Esophagus (tissue), 2 donors: ENCODE measurements around the gene KCNK3. TPM values are rescaled to one million over a fixed set of nuclear protein-coding genes. Genes with fewer than 3 reads are reported as not detected.
"Not testable (repeated sequence)": the region's sequence is repeated elsewhere in the genome, so short reads cannot be mapped to it uniquely, and the experiment has no call there.

Source experiments
- H3K27ac ChIP-seq, 2 donors: one replicate each; pipeline ENCODE4 v1.5.1; 2013; ENCODE audit warnings: low read depth in 2 of 2, mild to moderate bottlenecking in 2 of 2, inconsistent platforms in 1 of 2, low read length in 1 of 2, moderate library complexity in 1 of 2
- H3K27me3 ChIP-seq, 2 donors: one replicate each; pipeline ENCODE4 v1.6.1; 2013; ENCODE audit warnings: low read length in 2 of 2, control low read depth in 1 of 2, mild to moderate bottlenecking in 1 of 2; ENCODE audit not compliant: insufficient read depth in 2 of 2, control insufficient read depth in 1 of 2
- H3K36me3 ChIP-seq, 2 donors: one replicate each; pipeline ENCODE4 v1.6.1; 2013; ENCODE audit warnings: low read length in 1 of 2; ENCODE audit not compliant: control insufficient read depth in 2 of 2, insufficient read depth in 2 of 2
- H3K4me1 ChIP-seq, 2 donors: one replicate each; pipeline ENCODE4 v1.6.1; 2013; ENCODE audit warnings: low read length in 1 of 2; ENCODE audit not compliant: control insufficient read depth in 2 of 2, insufficient read depth in 2 of 2
- H3K4me3 ChIP-seq, 2 donors: one replicate each; pipeline ENCODE4 v1.5.1; 2013; ENCODE audit warnings: low read length in 2 of 2, mild to moderate bottlenecking in 2 of 2, low read depth in 1 of 2, moderate library complexity in 1 of 2
- H3K9me3 ChIP-seq, 2 donors: one replicate each; pipeline ENCODE4 v1.6.1; 2013; ENCODE audit warnings: mild to moderate bottlenecking in 2 of 2, low read depth in 1 of 2, low read length in 1 of 2, moderate library complexity in 1 of 2; ENCODE audit not compliant: control insufficient read depth in 2 of 2, insufficient read depth in 1 of 2
- WGBS, 2 donors: extraction: QIAGEN DNeasy Blood & Tissue Kit; methylation state at CpG; one replicate each; pipeline ENCODE4 v1.1.7; 2013; 5-methylcytosine and 5-hydroxymethylcytosine counted together
- polyA plus RNA-seq, 2 donors: library from polyadenylated mRNA; stranded (reverse); fragments of 200-250 nt; gene quantifications; one replicate each; pipeline ENCODE4 v1.2.3, GENCODE V29; 2013
- donor health status: healthy with polysubstance abuse.
- donor health status: Bipolar disorder and iron deficiency.

The KCNK3 gene
- polyA plus RNA-seq, 2 donors: 0.16 to 0.76 TPM

DNA sequence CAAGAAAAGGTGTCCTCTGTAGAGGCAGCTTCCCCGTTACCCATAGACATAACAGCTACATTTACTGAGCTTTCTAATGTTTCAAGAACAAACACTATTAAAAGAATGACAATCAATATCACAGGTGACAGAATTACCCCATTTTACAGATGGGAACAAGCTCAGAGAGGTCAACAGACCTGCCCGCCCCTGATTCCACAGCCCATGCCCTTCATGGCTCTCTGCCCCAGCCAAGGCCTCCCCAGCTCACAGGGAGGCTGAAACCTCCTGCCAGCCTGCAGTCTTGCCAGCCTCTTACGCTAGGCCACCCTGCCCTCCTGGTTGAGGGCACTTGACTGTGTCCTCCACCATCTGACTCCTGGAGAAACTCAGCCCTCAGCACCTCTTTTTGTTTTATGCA is 52.4 kb downstream of the KCNK3 start:
- 85 to 89% methylated on average over 3 of the region's 3 CpGs for WGBS, 2 donors
- Histone ChIP-seq H3K27ac (no peak overlapping the region), H3K4me1 (no peaks in the 10 kb centered on the region), H3K27me3 (no peaks in the 10 kb centered on the region), H3K36me3 (no peaks in the 10 kb centered on the region), H3K9me3 (no peaks in the 10 kb centered on the region), H3K4me3 (no peak overlapping the region)

DNA sequence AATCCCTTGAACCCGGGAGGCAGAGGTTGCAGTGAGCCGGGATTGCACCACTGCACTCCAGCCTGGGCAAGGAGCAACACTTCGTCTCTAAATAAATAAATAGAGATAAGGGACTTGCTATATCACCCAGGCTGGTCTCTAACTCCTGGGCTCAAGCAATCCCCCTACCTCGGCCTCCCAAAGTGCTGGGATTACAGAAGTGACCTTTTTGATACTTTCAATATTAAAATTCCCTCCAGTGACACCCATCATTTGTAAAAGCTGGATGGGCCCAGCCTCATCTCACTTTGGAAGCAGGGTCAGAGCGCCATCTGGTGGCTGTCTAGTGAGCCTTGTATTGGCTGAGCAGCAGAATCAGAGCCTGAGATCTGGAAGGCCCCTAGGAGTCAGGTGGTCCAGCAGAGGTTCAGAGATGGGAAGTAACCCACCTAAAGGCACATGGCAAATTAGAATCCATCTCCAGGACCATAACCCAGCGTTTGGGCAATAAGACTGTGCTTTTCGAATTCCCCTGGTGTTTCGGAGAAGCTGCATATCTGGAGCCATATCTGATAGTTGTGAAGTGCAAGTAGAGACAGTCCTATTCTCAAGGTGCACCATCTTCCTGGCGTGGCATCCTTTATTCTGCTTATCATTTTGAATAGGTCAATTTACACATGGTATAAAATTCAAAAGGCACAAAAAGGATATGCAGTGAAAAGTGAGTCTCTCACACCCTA is 53.2 kb downstream of the KCNK3 start:
- WGBS, 2 donors: 27 to 32% methylated on average over 9 of the region's 9 CpGs
- H3K27me3 ChIP-seq: no peaks in the 10 kb centered on the region
- no peaks in the 10 kb centered on the region for H3K9me3 ChIP-seq
- no peaks in the 10 kb centered on the region for H3K36me3 ChIP-seq
- no peaks in the 10 kb centered on the region for H3K4me1 ChIP-seq
- H3K4me3 ChIP-seq: no peak overlapping the region
- H3K27ac ChIP-seq: no peak overlapping the region

DNA sequence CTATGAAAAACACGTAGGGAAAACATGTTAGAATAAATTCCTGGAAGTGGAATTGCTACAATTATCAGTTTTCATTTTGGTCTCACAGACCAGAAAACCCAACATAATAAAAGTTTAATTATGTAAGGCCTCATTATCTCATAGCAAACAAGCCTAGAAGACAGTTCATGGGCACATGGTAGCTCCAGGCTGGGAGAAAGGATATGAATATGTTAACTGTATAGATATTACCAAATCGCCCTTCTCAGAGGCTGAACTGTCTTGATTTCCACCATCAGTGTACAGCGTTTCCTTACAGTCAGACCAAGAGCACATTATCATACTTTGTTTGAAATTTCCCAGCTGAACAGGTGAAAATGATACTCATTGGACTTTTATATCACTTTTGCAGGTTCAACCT is 54.4 kb downstream of the KCNK3 start:
- peaks cover 0 to 3% of the 10 kb centered on the region in 2 donors for H3K9me3 ChIP-seq
- no peak overlapping the region for H3K4me3 ChIP-seq

DNA sequence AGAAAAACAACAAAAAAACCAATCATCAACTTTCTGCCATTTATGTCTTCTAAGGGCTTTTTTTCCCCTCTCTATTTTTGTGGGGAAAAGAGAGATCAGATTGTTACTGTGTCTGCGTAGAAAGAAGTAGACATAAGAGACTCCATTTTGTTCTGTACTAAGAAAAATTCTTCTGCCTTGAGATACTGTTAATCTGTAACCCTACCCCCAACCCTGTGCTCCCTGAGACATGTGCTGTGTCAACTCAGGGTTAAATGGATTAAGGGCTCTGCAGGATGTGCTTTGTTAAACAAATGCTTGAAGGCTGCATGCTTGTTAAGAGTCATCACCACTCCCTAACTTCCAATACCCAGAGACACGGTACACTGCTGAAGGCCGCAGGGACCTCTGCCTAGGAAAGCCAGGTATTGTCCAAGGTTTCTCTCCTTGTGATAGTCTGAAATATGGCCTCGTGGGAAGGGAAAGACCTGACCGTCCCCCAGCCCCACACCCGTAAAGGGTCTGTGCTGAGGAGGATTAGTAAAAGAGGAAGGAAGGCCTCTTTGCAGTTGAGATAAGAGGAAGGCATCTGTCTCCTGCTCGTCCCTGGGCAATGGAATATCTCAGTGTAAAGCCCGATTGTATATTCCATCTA is 57.4 kb downstream of the KCNK3 start:
- not testable (repeated sequence) for H3K4me1 ChIP-seq, H3K4me3 ChIP-seq, H3K36me3 ChIP-seq, H3K27me3 ChIP-seq, H3K9me3 ChIP-seq, H3K27ac ChIP-seq
- 49 to 53% methylated on average over 8 of the region's 8 CpGs for WGBS, 2 donors

More for the DNA sequence above, 54.4 kb downstream of the KCNK3 start:
- no peaks in the 10 kb centered on the region for H3K36me3 ChIP-seq
- 74 to 77% methylated on average over 3 of the region's 3 CpGs for WGBS, 2 donors
- H3K4me1 ChIP-seq: no peaks in the 10 kb centered on the region
- no peaks in the 10 kb centered on the region for H3K27me3 ChIP-seq
- no peak overlapping the region for H3K27ac ChIP-seq

DNA sequence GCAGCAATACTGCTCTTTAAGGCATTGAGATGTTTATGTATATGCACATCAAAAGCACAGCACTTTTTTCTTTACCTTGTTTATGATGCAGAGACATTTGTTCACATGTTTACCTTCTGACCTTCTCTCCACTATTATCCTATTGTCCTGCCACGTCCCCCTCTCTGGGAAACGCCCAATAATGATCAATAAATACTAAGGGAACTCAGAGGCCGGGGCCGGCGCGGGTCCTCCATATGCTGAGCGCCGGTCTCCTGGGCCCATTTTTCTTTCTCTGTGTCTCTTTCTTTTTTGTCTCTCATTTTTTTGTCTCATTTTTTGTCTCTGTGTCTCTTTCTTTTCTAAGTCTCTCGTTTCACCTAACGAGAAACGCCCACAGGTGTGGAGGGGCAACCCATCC is 57.9 kb downstream of the KCNK3 start:
- not testable (repeated sequence) for H3K36me3 ChIP-seq, H3K27ac ChIP-seq
- 89% methylated on average over 11 of the region's 11 CpGs for WGBS, 2 donors

DNA sequence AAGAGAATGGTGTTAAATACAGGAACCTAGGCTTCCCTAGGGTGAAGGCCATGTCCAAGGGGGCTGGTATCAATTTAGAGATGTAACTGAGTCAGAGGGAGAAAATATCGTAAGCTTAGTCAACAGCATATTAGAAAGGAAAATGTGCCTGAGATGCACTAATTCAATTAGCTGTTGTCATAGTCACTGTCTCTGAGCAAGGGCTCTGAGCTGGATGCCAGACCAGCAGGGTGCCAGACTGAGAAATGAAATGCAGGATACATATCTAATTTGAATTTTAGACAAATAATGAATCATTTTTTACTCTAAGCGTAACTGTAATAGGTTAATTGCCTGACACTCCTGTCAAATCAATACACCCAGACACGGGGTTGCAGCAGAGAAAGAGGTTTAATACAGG is 60.1 kb downstream of the KCNK3 start:
- Histone ChIP-seq H3K9me3 (peaks cover 0 to 3% of the 10 kb centered on the region in 2 donors), H3K36me3 (no peaks in the 10 kb centered on the region), H3K4me3 (no peak overlapping the region), H3K27me3 (no peaks in the 10 kb centered on the region), H3K27ac (no peak overlapping the region), H3K4me1 (no peaks in the 10 kb centered on the region)
- 82 to 83% methylated on average over 3 of the region's 3 CpGs for WGBS, 2 donors

More for the DNA sequence above, 57.9 kb downstream of the KCNK3 start:
- not testable (repeated sequence) for H3K4me3 ChIP-seq, H3K9me3 ChIP-seq, H3K27me3 ChIP-seq, H3K4me1 ChIP-seq

DNA sequence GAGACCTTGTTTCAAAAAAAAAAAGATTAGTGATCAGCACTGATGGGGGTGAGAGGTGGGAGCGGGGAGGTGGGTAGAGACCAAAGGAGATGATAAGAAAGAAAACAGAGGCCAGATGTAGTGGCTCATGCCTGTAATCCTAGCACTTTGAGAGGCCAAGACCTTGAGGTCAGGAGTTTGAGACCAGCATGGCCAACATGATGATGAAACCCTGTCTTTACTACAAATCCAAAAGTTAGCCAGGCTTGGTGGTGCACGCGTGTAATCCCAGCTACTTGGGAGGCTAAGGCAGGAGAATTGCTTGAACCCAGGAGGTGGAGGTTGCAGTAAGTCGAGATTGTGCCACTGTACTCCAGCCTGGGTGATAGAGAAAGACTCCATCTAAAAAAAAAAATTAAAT is 62.0 kb downstream of the KCNK3 start:
- no peaks in the 10 kb centered on the region for H3K27me3 ChIP-seq
- no peak overlapping the region for H3K27ac ChIP-seq
- H3K36me3 ChIP-seq: no peaks in the 10 kb centered on the region
- WGBS, 2 donors: 92 to 98% methylated on average over 4 of the region's 4 CpGs
- H3K9me3 ChIP-seq: peaks cover 0 to 3% of the 10 kb centered on the region in 2 donors
- peaks cover 0 to 4% of the 10 kb centered on the region in 2 donors for H3K4me1 ChIP-seq
- H3K4me3 ChIP-seq: no peak overlapping the region

DNA sequence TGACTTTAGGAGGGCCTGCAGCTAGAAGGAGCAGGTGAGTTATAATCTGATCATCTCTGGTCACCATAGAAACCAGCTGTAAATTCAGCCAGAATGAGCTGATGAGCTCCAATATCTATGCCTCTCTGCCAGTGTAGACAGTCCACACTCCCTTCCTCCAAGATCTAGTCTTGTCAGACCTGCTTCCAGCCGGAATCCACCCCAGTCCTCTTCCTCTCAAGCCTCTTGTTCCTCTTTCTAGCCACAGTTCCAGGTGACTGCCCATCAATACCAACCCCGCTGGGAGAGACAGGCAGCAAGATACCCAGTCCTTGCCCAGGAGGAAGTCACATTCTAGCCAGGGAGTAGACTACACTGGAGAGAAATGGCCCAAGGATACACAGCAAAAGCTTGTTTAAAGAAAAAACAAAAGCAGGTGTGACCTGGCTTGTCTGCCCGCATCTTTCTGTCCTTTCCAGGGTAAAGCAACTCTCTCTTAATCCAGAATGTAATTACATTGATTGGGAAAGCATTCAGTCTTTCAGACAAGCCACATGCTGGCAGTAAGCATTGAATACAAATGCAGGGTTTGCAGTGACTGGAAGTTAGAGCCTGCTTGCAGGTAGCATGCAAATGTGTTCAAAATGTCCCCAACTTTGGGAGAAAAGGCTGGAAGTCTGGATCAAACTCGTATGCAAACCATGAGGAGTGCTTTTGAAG is 62.6 kb downstream of the KCNK3 start:
- H3K27me3 ChIP-seq: no peaks in the 10 kb centered on the region
- H3K36me3 ChIP-seq: no peaks in the 10 kb centered on the region
- H3K9me3 ChIP-seq: peaks cover 0 to 3% of the 10 kb centered on the region in 2 donors
- WGBS, 2 donors: 51 to 57% methylated on average over 4 of the region's 4 CpGs
- no peak overlapping the region for H3K4me3 ChIP-seq
- peaks cover 0 to 4% of the 10 kb centered on the region in 2 donors for H3K4me1 ChIP-seq
- peak overlapping the region in 1 of 2 donors; percentile 55 for H3K27ac ChIP-seq

DNA sequence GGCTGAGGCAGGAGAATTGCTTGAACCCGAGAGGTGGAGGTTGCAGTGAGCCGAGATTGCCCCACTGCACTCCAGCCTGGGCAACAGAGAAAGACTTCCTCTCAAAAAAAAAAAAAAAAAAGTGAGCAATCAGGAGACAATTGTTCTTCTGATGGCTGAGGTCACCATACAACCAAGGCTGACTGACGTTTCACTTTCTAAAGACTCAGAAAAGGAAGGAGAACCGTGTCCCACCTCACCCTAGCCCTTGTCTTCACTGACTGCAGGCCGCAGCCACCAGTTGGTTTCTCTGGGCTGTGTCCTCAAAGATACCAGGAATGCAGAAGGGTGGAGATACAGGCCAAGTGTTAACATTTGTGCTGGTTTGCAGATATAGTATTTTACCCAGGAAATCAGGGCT is 63.8 kb downstream of the KCNK3 start:
- H3K36me3 ChIP-seq: no peaks in the 10 kb centered on the region
- H3K27ac ChIP-seq: no peak overlapping the region
- no peaks in the 10 kb centered on the region for H3K27me3 ChIP-seq
- H3K9me3 ChIP-seq: peaks cover 0 to 1% of the 10 kb centered on the region in 2 donors
- H3K4me3 ChIP-seq: no peak overlapping the region
- 75 to 81% methylated on average over 5 of the region's 5 CpGs for WGBS, 2 donors
- H3K4me1 ChIP-seq: peaks cover 0 to 4% of the 10 kb centered on the region in 2 donors
